Measurements from ENCODE around the gene SLC25A21.

Gene SLC25A21

GRCh38 chr14:36653962-36654793, 518.2 kb downstream of the SLC25A21 start:
- DNase-seq (ENCODE audit: extremely low read depth, low read depth) = no peak
- TF ChIP-seq CTCF (IDR thresholded peaks at IDR 0.05; ENCODE audit: low read depth, low read length, missing control alignments) = no peak
- no peak overlapping the region for H3K4me3 ChIP-seq (replicated peaks; ENCODE audit: low read depth, low read length)

GRCh38 chr14:36653413-36653812, 519.0 kb downstream of the SLC25A21 start:
- no peak overlapping the region for H3K4me3 ChIP-seq (replicated peaks; ENCODE audit: low read depth, low read length)
- no peak for DNase-seq (ENCODE audit: extremely low read depth, low read depth)
- no peak for TF ChIP-seq CTCF (IDR thresholded peaks at IDR 0.05; ENCODE audit: low read depth, low read length, missing control alignments)

- DNase-seq (ENCODE audit: extremely low read depth, low read depth) = no peak
- H3K4me3 ChIP-seq (replicated peaks; ENCODE audit: low read depth, low read length) = no peak overlapping the region
- no peak for TF ChIP-seq CTCF (IDR thresholded peaks at IDR 0.05; ENCODE audit: low read depth, low read length, missing control alignments)
These were observed 519.7 kb downstream of the SLC25A21 start for GRCh38 chr14:36652542-36653201.

GRCh38 chr14:36649872-36650650, 522.3 kb downstream of the SLC25A21 start:
- no peak for TF ChIP-seq CTCF (IDR thresholded peaks at IDR 0.05; ENCODE audit: low read depth, low read length, missing control alignments)
- DNase-seq (ENCODE audit: extremely low read depth, low read depth) = no peak

GRCh38 chr14:36647824-36648753, 524.3 kb downstream of the SLC25A21 start:
- H3K4me3 ChIP-seq (replicated peaks; ENCODE audit: low read depth, low read length) = no peak overlapping the region
- TF ChIP-seq CTCF (IDR thresholded peaks at IDR 0.05; ENCODE audit: low read depth, low read length, missing control alignments) = no peak
- no peak for DNase-seq (ENCODE audit: extremely low read depth, low read depth)

More at GRCh38 chr14:36649872-36650650, 522.3 kb downstream of the SLC25A21 start:
- no peak overlapping the region for H3K4me3 ChIP-seq (replicated peaks; ENCODE audit: low read depth, low read length)

- no peak overlapping the region for H3K4me3 ChIP-seq (replicated peaks; ENCODE audit: low read depth, low read length)
- no peak for TF ChIP-seq CTCF (IDR thresholded peaks at IDR 0.05; ENCODE audit: low read depth, low read length, missing control alignments)
- DNase-seq (ENCODE audit: extremely low read depth, low read depth) = no peak
These were observed 525.0 kb downstream of the SLC25A21 start for GRCh38 chr14:36647417-36647823.

All from HFF-Myc (cell line).